Loucy (cell line): ENCODE measurements around the gene CD82.

Source experiments
- H2AFZ ChIP-seq: fragments of 200-600 bp; sonication (generic); 2 replicates; pipeline ENCODE4 v1.6.0; 2016; ENCODE audit warnings: antibody characterized with exemption, mild to moderate bottlenecking, low read length, moderate library complexity
- H3F3A ChIP-seq: fragments of 200-600 bp; 2 replicates; pipeline ENCODE4 v1.6.0; 2016; ENCODE audit warnings: antibody characterized with exemption, low read depth, mild to moderate bottlenecking
- H3K27me3 ChIP-seq: fragments of 200-600 bp; sonication (generic); 2 replicates; pipeline ENCODE4 v1.6.1; 2014; ENCODE audit warnings: low read length, mild to moderate bottlenecking; ENCODE audit not compliant: insufficient read depth, poor library complexity, severe bottlenecking
- H3K36me3 ChIP-seq: fragments of 200-600 bp; sonication (generic); 2 replicates; pipeline ENCODE4 v1.6.1; 2016; ENCODE audit warnings: low read length; ENCODE audit not compliant: insufficient read depth
- H3K4me1 ChIP-seq: fragments of 200-600 bp; sonication (generic); 2 replicates; pipeline ENCODE4 v1.5.1; 2014; ENCODE audit warnings: low read length, mild to moderate bottlenecking; ENCODE audit not compliant: insufficient read depth, poor library complexity, severe bottlenecking
- H3K4me2 ChIP-seq: fragments of 200-600 bp; sonication (generic); 2 replicates; pipeline ENCODE4 v1.6.0; 2014; ENCODE audit warnings: antibody characterized with exemption, low read length, low read depth, mild to moderate bottlenecking; ENCODE audit not compliant: poor library complexity, severe bottlenecking
- H3K4me3 ChIP-seq: fragments of 200-600 bp; sonication (generic); 2 replicates; pipeline ENCODE4 v1.5.1; 2014; ENCODE audit warnings: low read length, mild to moderate bottlenecking, mixed read lengths; ENCODE audit not compliant: poor library complexity, severe bottlenecking
- H3K79me2 ChIP-seq: fragments of 200-600 bp; sonication (generic); 2 replicates; pipeline ENCODE4 v1.6.1; 2014; ENCODE audit warnings: low read length; ENCODE audit not compliant: insufficient read depth
- H3K9ac ChIP-seq: fragments of 200-600 bp; sonication (generic); 2 replicates; pipeline ENCODE4 v1.6.0; 2014; ENCODE audit warnings: mild to moderate bottlenecking, low read depth, low read length, moderate library complexity; ENCODE audit not compliant: poor library complexity, severe bottlenecking
- H3K9me2 ChIP-seq: fragments of 200-600 bp; sonication (generic); replicated peaks from 2 replicates; pipeline ENCODE4 v1.6.1; 2016; ENCODE audit warnings: low read depth, low read length, mixed read lengths
- H3K9me3 ChIP-seq: fragments of 200-600 bp; sonication (generic); 2 replicates; pipeline ENCODE4 v1.6.1; 2014; ENCODE audit warnings: mild to moderate bottlenecking, antibody characterized with exemption, low read length, low read depth; ENCODE audit not compliant: insufficient read depth
- H4K20me1 ChIP-seq: fragments of 200-600 bp; sonication (generic); 2 replicates; pipeline ENCODE4 v1.6.0; 2014; ENCODE audit warnings: antibody characterized with exemption, low read length, mild to moderate bottlenecking; ENCODE audit not compliant: insufficient read depth, poor library complexity, severe bottlenecking
- CTCF ChIP-seq: fragments of 200-600 bp; sonication (generic); conservative IDR thresholded peaks from 2 replicates; pipeline ENCODE4 v1.5.1; 2014; ENCODE audit warnings: mild to moderate bottlenecking, antibody characterized with exemption, low read length
- EZH2phosphoT487 ChIP-seq: fragments of 200-600 bp; IDR thresholded peaks from 2 replicates; pipeline ENCODE4 v1.6.1; 2018; ENCODE audit warnings: antibody characterized with exemption, mild to moderate bottlenecking, moderate library complexity, borderline replicate concordance

Gene CD82

GRCh38 chr11:44532809-44533208 lies 32.7 kb upstream of the CD82 start:
- H3K9me3 ChIP-seq: no peaks in the 10 kb centered on the region
- no peaks in the 10 kb centered on the region for H3K27me3 ChIP-seq
- no peaks in the 10 kb centered on the region for H3F3A ChIP-seq
- H3K79me2 ChIP-seq: no peaks in the 10 kb centered on the region
- no peak overlapping the region for H2AFZ ChIP-seq
- TF ChIP-seq CTCF: no peak
- no peaks in the 10 kb centered on the region for H4K20me1 ChIP-seq
- H3K4me3 ChIP-seq: no peak overlapping the region
- H3K9ac ChIP-seq: no peak overlapping the region
- no peaks in the 10 kb centered on the region for H3K36me3 ChIP-seq
- H3K9me2 ChIP-seq: no peaks in the 10 kb centered on the region
- no peaks in the 10 kb centered on the region for H3K4me1 ChIP-seq
- no peak overlapping the region for H3K4me2 ChIP-seq

DNA sequence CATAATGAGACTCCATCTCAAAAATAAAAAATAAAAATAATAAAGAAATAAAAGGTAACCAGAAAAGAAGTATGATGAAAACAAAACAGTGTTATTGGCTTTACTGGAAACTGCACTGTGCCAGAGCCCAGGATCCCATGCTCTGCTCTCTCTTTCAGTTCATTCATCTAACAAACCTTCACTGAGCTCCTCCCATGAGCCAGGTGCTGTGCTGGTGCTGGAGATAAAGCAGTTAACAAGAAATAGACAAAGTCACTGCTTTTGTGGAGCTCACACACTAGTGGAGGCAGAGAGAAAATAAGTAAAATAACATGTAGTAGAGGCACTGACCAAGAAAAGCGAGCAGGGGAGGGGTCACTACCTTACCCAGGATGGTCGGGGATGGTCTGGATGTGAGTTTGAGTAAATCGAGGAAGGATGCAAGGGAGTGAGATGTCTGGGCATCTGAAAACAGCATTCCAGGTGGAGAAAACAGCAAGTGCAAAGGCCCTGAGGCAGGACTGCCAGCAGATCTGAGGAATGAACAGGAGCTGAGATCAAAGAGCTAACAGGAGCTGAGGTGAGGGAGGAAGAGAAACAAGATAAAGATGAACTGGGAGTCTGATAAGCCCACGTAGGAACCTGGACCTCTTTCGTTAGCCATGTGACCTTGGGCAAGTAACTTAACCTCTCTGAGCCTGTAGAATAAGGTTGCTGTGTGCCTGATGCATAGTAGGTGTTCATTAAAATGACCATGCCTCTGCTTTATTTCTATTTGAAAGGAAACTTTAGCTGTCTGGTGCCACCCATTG lies 31.3 kb upstream of the CD82 start:
- Histone ChIP-seq H3K9ac (no peak overlapping the region), H3K27me3 (no peaks in the 10 kb centered on the region), H2AFZ (no peak overlapping the region), H3F3A (no peaks in the 10 kb centered on the region), H4K20me1 (no peaks in the 10 kb centered on the region), H3K4me3 (no peak overlapping the region), H3K9me2 (no peaks in the 10 kb centered on the region), H3K36me3 (no peaks in the 10 kb centered on the region), H3K79me2 (no peaks in the 10 kb centered on the region), H3K4me1 (no peaks in the 10 kb centered on the region), H3K4me2 (no peak overlapping the region), H3K9me3 (no peaks in the 10 kb centered on the region)
- no peak for TF ChIP-seq CTCF
- no peak for TF ChIP-seq EZH2phosphoT487

GRCh38 chr11:44535191-44535980 lies 30.1 kb upstream of the CD82 start:
- no peaks in the 10 kb centered on the region for H3K9me3 ChIP-seq
- TF ChIP-seq CTCF (no peak), EZH2phosphoT487 (no peak)
- no peaks in the 10 kb centered on the region for H3K79me2 ChIP-seq
- no peaks in the 10 kb centered on the region for H4K20me1 ChIP-seq
- H3K9ac ChIP-seq: no peak overlapping the region
- no peaks in the 10 kb centered on the region for H3K36me3 ChIP-seq
- no peak overlapping the region for H2AFZ ChIP-seq
- no peaks in the 10 kb centered on the region for H3F3A ChIP-seq
- no peaks in the 10 kb centered on the region for H3K27me3 ChIP-seq
- H3K4me3 ChIP-seq: no peak overlapping the region
- no peak overlapping the region for H3K4me2 ChIP-seq
- H3K9me2 ChIP-seq: no peaks in the 10 kb centered on the region
- H3K4me1 ChIP-seq: no peaks in the 10 kb centered on the region
